NB4 (cell line): Measurements from ENCODE around the gene ZNF444.

ENCODE experiments used
- DNase-seq: peaks from one replicate; pipeline ENCODE4 v3.0.0; 2010; ENCODE audit warnings: low read depth
- H3K4me3 ChIP-seq: one replicate; pipeline ENCODE4 v1.5.1; 2011; ENCODE audit warnings: mild to moderate bottlenecking, low read depth, low read length, moderate library complexity
- MYC ChIP-seq: IDR thresholded peaks from 2 replicates; pipeline ENCODE4 v1.6.1; 2011; ENCODE audit warnings: low read depth, low read length
- POLR2A ChIP-seq: IDR thresholded peaks from 2 replicates; pipeline ENCODE4 v1.6.1; 2011; ENCODE audit warnings: mild to moderate bottlenecking; ENCODE audit not compliant: insufficient read length; ENCODE audit errors: extremely low read depth
- TF ChIP-seq, protein P1 (sequence below): IDR thresholded peaks from 2 replicates; pipeline ENCODE4 v1.6.1; 2011; ENCODE audit warnings: low read depth, low read length
- TF ChIP-seq, protein P2 (sequence below): IDR thresholded peaks from one replicate; pipeline ENCODE4 v1.5.1; 2012; ENCODE audit warnings: low read depth, low read length

ZNF444 gene

DNA sequence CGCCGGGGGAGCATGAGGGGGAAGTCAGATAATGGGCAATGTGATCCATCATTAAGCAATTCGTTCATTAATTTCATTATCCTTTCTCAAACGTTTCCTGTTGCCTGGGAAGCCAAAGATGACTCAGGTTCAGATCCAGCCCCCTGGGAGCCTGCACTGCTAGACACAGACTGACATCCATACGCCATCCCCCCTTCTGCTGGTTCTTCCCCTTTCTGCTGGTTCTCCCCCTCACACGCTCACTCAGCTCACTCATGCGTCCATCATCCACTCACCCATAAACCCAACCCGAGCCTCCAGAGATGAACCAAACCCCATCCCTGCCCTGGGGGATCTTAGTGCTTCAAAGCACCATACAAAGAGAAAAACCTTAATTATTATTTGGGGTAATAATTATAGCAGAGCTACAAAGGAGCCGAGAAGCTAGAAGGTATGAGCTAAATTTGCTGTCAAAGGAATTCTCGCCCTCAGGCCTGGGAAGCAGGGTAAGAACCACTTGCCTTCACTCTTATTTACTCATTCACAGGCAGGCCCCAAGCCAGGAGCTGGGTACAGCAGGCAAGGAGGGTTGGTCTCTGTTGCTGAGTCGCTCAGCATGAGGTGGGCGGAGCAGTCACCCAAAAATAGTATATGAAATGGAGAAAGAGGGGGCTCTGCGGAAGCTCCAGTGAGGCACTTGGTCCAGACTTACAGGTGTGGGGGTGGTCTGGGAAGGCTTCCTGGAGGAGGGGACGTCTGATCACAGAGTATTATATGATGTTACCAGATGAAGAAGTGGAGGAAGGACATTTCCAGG lies 7.0 kb upstream of the ZNF444 start:
- H3K4me3 ChIP-seq, result no peak overlapping the region
- no peak for TF ChIP-seq POLR2A
- peak; percentile 38; the same call in 1 of the 2 replicates for TF ChIP-seq MYC
- TF ChIP-seq, protein P1, sequence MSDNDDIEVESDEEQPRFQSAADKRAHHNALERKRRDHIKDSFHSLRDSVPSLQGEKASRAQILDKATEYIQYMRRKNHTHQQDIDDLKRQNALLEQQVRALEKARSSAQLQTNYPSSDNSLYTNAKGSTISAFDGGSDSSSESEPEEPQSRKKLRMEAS, result peak; percentile 41; the same call in 1 of the 2 replicates
- TF ChIP-seq, protein P2, sequence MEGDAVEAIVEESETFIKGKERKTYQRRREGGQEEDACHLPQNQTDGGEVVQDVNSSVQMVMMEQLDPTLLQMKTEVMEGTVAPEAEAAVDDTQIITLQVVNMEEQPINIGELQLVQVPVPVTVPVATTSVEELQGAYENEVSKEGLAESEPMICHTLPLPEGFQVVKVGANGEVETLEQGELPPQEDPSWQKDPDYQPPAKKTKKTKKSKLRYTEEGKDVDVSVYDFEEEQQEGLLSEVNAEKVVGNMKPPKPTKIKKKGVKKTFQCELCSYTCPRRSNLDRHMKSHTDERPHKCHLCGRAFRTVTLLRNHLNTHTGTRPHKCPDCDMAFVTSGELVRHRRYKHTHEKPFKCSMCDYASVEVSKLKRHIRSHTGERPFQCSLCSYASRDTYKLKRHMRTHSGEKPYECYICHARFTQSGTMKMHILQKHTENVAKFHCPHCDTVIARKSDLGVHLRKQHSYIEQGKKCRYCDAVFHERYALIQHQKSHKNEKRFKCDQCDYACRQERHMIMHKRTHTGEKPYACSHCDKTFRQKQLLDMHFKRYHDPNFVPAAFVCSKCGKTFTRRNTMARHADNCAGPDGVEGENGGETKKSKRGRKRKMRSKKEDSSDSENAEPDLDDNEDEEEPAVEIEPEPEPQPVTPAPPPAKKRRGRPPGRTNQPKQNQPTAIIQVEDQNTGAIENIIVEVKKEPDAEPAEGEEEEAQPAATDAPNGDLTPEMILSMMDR, result no peak
- peak; percentile 93 for DNase-seq

DNA sequence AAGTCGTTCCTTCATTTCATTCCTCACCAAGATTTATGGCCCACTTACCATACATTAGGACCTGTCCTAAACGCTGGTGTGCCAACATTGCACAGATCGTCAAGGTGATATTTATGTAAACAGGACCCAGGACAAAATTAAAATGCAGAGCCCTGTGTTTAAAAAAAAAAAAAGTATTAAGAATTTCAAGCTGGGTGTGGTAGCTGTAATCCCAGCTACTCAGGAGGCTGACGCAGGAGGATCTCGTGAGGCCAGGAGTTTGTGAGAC lies 6.5 kb upstream of the ZNF444 start:
- no peak overlapping the region for H3K4me3 ChIP-seq
- no peak for DNase-seq
- TF ChIP-seq MYC, result no peak
- TF ChIP-seq, protein P2, result no peak

DNA sequence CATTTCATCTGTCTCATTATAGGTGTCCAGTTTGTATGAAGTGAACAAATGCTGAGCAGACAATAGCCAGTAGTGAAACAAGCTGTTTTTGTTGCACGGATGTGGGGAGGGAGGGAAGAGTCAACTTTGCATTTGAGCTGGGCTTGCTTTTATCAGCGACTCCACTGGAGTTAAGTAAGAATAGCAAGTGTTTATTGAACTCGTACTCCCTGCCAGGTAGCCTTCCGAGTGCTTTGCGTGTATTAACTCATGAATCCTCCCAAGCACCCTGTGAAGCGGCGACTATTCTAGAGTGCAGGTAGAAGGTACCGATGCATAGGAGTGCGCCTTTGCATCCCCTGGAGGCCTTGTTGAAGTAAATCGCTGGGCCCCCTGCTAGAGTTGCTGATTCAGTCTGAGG lies 4.7 kb upstream of the ZNF444 start:
- TF ChIP-seq MYC (no peak), POLR2A (no peak)
- TF ChIP-seq, protein P1, result no peak
- TF ChIP-seq, protein P2, result no peak
- no peak for DNase-seq
- H3K4me3 ChIP-seq, result no peak overlapping the region

DNA sequence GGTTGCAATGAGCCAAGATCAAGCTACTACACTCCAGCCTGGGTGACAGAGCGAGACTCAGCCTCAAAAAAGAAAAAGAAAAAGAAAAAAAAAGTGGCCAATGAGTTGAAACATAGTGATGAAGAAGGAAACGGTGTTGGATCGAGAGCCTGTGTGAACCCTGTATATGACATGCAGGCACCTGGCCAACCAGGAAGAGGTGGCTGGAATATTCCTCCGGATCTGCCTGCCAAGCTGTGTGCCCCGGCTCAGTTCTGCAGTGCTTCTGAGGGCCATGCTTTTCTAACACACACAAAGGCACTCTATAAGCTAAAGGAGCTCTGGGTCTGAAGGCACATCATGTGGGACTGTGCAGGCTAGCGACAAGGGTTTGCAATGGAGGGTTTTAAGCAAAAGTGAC lies 3.7 kb upstream of the ZNF444 start:
- TF ChIP-seq MYC (no peak), POLR2A (no peak)
- TF ChIP-seq, protein P1, result no peak
- TF ChIP-seq, protein P2, result no peak
- H3K4me3 ChIP-seq, result no peak overlapping the region
- no peak for DNase-seq

DNA sequence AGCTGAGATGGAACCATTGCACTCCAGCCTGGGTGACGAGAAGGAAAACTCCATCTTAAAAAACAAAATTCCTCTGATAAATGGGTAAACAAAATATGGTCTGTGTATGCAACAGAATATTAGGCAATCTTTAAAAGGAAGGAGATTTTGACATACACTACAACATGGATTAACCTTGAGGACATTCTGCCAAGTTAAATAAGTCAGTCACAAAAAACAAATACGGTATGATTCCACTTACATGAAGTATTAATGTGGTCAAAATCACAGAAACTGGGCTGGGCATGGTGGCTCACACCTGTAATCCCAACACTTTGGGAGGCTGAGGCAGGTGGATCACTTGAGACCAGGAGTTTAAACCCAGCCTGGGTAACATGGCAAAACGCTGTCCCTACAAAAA lies 3.0 kb upstream of the ZNF444 start:
- no peak for DNase-seq
- TF ChIP-seq MYC (no peak), POLR2A (no peak)
- TF ChIP-seq, protein P2, result no peak
- TF ChIP-seq, protein P1, result no peak
- no peak overlapping the region for H3K4me3 ChIP-seq
